ENCODE measurements around the gene OR2M4.
"Not testable (repeated sequence)": the region's sequence is repeated elsewhere in the genome, so short reads cannot be mapped to it uniquely, and the experiment has no call there.

The OR2M4 gene

DNA sequence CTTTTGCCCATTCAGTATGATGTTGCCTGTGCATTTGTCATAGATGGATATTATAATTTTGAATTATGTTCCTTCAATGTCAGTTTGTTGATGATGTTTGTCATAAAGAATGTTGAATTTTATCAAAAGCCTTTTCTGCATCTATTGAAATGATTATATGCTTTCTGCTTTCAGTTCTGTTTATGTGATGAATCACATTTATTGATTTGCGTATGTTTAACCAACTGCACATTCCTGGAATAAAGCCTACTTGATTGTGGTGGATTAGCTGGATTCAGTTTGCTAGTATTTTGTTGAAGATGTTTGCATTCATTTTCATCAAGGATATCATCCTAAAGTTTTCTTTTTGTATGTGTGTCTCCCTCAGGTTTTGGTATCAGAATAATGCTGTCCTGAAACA lies 5.7 kb upstream of the OR2M4 start:
- TF ChIP-seq CTCF (IDR thresholded peaks at IDR 0.05; ENCODE audit: low read depth, low read length, missing control alignments): no peak
- no peak for DNase-seq (ENCODE audit: low read depth)
- no peak overlapping the region for H3K4me3 ChIP-seq (ENCODE audit: low read depth, low read length)

DNA sequence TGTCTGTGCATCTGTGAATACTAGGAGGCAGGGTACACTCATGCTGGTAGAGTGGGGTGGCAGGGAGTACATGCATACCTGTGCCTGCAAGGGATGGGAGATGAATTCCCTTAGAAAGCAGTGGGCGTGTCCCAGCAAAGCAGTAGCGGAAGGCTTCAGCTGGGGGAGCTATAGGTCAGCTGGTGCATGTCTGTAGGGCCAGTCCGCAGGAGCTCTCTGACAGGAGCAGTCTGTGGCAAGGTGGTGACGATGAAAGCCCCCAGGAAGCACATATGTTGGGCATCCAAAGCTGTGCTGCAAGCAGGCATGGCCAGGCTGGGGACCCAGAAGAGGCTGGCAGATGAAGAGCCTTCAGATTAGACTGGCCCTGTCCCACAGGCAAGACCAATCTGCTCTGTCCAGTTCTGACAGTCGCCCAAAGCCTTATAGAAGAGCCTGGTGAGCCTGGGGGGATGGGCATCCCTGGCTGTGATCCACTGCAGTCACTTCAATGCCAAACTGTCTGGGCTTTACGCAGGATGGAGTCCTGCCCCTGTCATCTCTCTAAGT lies 1.8 kb upstream of the OR2M4 start:
- DNase-seq (ENCODE audit: low read depth): no peak
- no peak for TF ChIP-seq CTCF (IDR thresholded peaks at IDR 0.05; ENCODE audit: low read depth, low read length, missing control alignments)
- H3K4me3 ChIP-seq (ENCODE audit: low read depth, low read length): no peak overlapping the region

DNA sequence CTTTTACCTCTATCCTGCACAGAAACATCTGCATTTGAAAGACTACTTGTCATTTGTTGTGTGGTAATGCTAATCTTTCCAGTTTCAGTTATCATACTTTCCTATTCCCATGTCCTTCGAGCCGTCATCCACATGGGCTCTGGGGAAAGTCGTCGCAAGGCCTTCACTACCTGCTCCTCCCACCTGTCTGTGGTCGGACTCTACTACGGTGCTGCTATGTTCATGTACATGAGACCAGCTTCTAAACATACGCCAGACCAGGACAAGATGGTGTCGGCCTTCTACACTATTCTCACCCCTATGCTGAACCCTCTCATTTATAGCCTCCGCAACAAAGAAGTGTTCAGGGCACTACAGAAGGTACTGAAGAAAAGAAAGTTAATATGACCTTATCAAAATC lies 8.3 kb downstream of the OR2M4 start:
- no peak for DNase-seq (ENCODE audit: low read depth)
- no peak overlapping the region for H3K4me3 ChIP-seq (ENCODE audit: low read depth, low read length)
- no peak for TF ChIP-seq CTCF (IDR thresholded peaks at IDR 0.05; ENCODE audit: low read depth, low read length, missing control alignments)

GRCh38 chr1:248243204-248243603 lies 12.0 kb downstream of the OR2M4 start:
- TF ChIP-seq CTCF (IDR thresholded peaks at IDR 0.05; ENCODE audit: low read depth, low read length, missing control alignments): peak; percentile 81
- peak overlapping the region; percentile 3; the same call in 1 of the 2 replicates for H3K4me3 ChIP-seq (ENCODE audit: low read depth, low read length)
- DNase-seq (ENCODE audit: low read depth): peak; percentile 12

- DNase-seq (ENCODE audit: low read depth); H3K4me3 ChIP-seq (ENCODE audit: low read depth, low read length): not testable (repeated sequence)
Measured at GRCh38 chr1:248259309-248259708, 28.1 kb downstream of the OR2M4 start.

DNA sequence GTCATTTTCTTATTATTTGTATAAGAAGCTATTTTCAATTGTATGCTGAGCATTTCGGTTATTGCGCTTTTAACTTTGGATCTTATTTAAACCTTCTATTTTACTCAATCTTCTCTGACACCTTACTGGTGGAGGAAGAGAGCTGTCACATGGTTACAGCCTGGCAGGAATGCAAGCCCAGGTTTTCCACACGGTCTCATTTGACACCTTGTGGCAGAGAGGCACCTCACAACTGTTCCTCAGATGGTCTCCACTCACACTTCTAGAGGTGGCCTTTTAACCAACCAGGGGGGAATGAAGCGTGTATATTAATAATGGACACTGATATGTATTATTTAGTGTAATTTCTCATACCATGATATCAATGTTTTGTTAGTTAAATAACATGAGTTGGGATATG lies 37.0 kb downstream of the OR2M4 start:
- TF ChIP-seq CTCF (IDR thresholded peaks at IDR 0.05; ENCODE audit: low read depth, low read length, missing control alignments): no peak
- DNase-seq (ENCODE audit: low read depth): no peak
- no peak overlapping the region for H3K4me3 ChIP-seq (ENCODE audit: low read depth, low read length)

GRCh38 chr1:248273225-248273624 lies 42.0 kb downstream of the OR2M4 start:
- DNase-seq (ENCODE audit: low read depth): not testable (repeated sequence)

DNA sequence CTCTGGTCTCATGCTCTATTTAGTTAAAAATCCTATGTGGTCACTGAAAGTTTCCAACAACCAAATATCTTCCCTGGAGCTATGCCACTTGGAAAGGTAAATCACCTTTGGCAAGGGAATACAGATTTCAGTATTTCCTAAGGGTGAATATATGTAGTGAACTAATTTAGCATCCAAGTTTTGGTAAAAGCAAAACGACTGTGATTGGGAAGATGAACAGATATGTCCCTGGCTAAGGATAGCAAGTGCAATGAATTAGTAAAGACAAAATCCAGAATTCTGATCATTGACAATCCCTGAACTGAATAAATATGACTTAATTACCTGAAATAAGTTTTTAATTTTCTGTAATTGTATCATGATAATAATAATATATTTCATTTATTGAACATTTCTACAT lies 46.7 kb downstream of the OR2M4 start, which contains the start of gene OR2T33:
TSS of gene OR2T33 (minus strand) at position 101 of the 400 bp plus-strand sequence. CDS start 4,162 bp downstream, outside the sequence.
- no peak within 1 kb of the TSS for H3K4me3 ChIP-seq (ENCODE audit: low read depth, low read length)
- no peak for DNase-seq (ENCODE audit: low read depth)
- no peak for TF ChIP-seq CTCF (IDR thresholded peaks at IDR 0.05; ENCODE audit: low read depth, low read length, missing control alignments)

More at GRCh38 chr1:248273225-248273624, 42.0 kb downstream of the OR2M4 start:
- H3K4me3 ChIP-seq (ENCODE audit: low read depth, low read length): not testable (repeated sequence)
